HG03571 (cell line): ENCODE data around the gene ASTN1.

Source experiments
- ATAC-seq: cut with Tn5 transposase; IDR thresholded peaks from one replicate; pipeline ENCODE4 v1.9.1; 2021; ENCODE audit not compliant: unreplicated experiment

The ASTN1 gene

GRCh38 chr1:177165069-177165439, 542 bp upstream of the ASTN1 start:
- no peak for ATAC-seq

GRCh38 chr1:177163844-177164379, 600 bp downstream of the ASTN1 start:
- no peak for ATAC-seq

- no peak for ATAC-seq
Observed at GRCh38 chr1:177162243-177162642, 2.3 kb downstream of the ASTN1 start.

- no peak for ATAC-seq
Observed at GRCh38 chr1:177146499-177146898, 18.0 kb downstream of the ASTN1 start.

- ATAC-seq = no peak
Observed at GRCh38 chr1:177145106-177146070, 19.1 kb downstream of the ASTN1 start.

- ATAC-seq = no peak
Observed at GRCh38 chr1:177142791-177143271, 21.7 kb downstream of the ASTN1 start.

- ATAC-seq = no peak
Observed at GRCh38 chr1:177142010-177142409, 22.5 kb downstream of the ASTN1 start.

GRCh38 chr1:177138347-177138746, 26.2 kb downstream of the ASTN1 start:
- ATAC-seq = no peak

GRCh38 chr1:177137814-177138213, 26.7 kb downstream of the ASTN1 start:
- no peak for ATAC-seq

GRCh38 chr1:177135250-177135649, 29.3 kb downstream of the ASTN1 start:
- ATAC-seq = no peak

- ATAC-seq = no peak
Observed at GRCh38 chr1:177133977-177134538, 30.5 kb downstream of the ASTN1 start.

- ATAC-seq = no peak
Observed at GRCh38 chr1:177132141-177132540, 32.4 kb downstream of the ASTN1 start.

- ATAC-seq = no peak
Observed at GRCh38 chr1:177131723-177132122, 32.8 kb downstream of the ASTN1 start.

GRCh38 chr1:177130451-177130945, 34.0 kb downstream of the ASTN1 start:
- ATAC-seq = no peak

GRCh38 chr1:177128665-177129281, 35.7 kb downstream of the ASTN1 start:
- no peak for ATAC-seq

GRCh38 chr1:177126267-177126666, 38.2 kb downstream of the ASTN1 start:
- no peak for ATAC-seq

GRCh38 chr1:177124577-177125278, 39.8 kb downstream of the ASTN1 start:
- no peak for ATAC-seq

GRCh38 chr1:177122461-177123251, 41.9 kb downstream of the ASTN1 start:
- no peak for ATAC-seq

GRCh38 chr1:177119311-177119710, 45.2 kb downstream of the ASTN1 start:
- no peak for ATAC-seq

- ATAC-seq = no peak
Observed at GRCh38 chr1:177118901-177119300, 45.6 kb downstream of the ASTN1 start.
